GM19193 (cell line): ENCODE results near the gene ARL8A.

Source experiments
- POLR2A ChIP-seq: IDR thresholded peaks from 4 replicates; pipeline ENCODE4 v1.6.1; 2011; ENCODE audit not compliant: insufficient read depth, insufficient read length; ENCODE audit errors: extremely low read depth

The ARL8A gene

GRCh38 chr1:202181586-202181985 is 37.0 kb upstream of the ARL8A start:
- TF ChIP-seq POLR2A = no peak

GRCh38 chr1:202179828-202180750 is 35.6 kb upstream of the ARL8A start:
- TF ChIP-seq POLR2A = no peak

- TF ChIP-seq POLR2A = no peak
These were observed 32.7 kb upstream of the ARL8A start for GRCh38 chr1:202176949-202177927.

- TF ChIP-seq POLR2A = no peak
These were observed 29.5 kb upstream of the ARL8A start for GRCh38 chr1:202173993-202174392.

- no peak for TF ChIP-seq POLR2A
These were observed 27.4 kb upstream of the ARL8A start for GRCh38 chr1:202172015-202172355.

GRCh38 chr1:202171292-202172014 is 26.9 kb upstream of the ARL8A start:
- no peak for TF ChIP-seq POLR2A

GRCh38 chr1:202170726-202171125 is 26.2 kb upstream of the ARL8A start:
- TF ChIP-seq POLR2A = no peak

GRCh38 chr1:202168861-202169260 is 24.3 kb upstream of the ARL8A start:
- TF ChIP-seq POLR2A = no peak

- TF ChIP-seq POLR2A = no peak
These were observed 23.3 kb upstream of the ARL8A start for GRCh38 chr1:202167708-202168415.

- no peak for TF ChIP-seq POLR2A
These were observed 21.7 kb upstream of the ARL8A start for GRCh38 chr1:202165942-202166843.

GRCh38 chr1:202165267-202165941 is 20.9 kb upstream of the ARL8A start:
- no peak for TF ChIP-seq POLR2A

GRCh38 chr1:202164271-202165037 is 19.9 kb upstream of the ARL8A start:
- TF ChIP-seq POLR2A = no peak
